ENCODE results near the gene MYO1D. TPM values are rescaled to one million over a fixed set of nuclear protein-coding genes. Genes with fewer than 3 reads are reported as not detected.

Gene MYO1D
- total RNA-seq, 1 experiment from 2014 or later, result 35.7 TPM

- Histone ChIP-seq H3K27ac (ENCODE audit: low read depth, low read length) (no peak overlapping the region), H3K4me3 (replicated peaks in 1 of 2; ENCODE audit: low read depth in 1 of 2, low read length in 2 of 2) (no peak overlapping the region), H3K9me2 (ENCODE audit: insufficient read depth) (no peaks in the 10 kb centered on the region), H3K4me2 (ENCODE audit: low read length) (no peak overlapping the region), H3K79me2 (ENCODE audit: insufficient read depth, low read length) (peaks cover 79% of the 10 kb centered on the region), H3K9me3 (ENCODE audit: control insufficient read depth in 1 of 2, insufficient read depth in 1 of 2, low read depth in 1 of 2, low read length in 2 of 2) (no peaks in the 10 kb centered on the region), H2AFZ (ENCODE audit: low read depth, low read length, poor library complexity, severe bottlenecking) (no peak overlapping the region), H3K4me1 (ENCODE audit: control insufficient read depth in 1 of 2, insufficient read depth in 2 of 2, low read length in 2 of 2) (no peaks in the 10 kb centered on the region), H3K27me3 (ENCODE audit: insufficient read depth, low read length) (no peaks in the 10 kb centered on the region), H4K20me1 (ENCODE audit: insufficient read depth) (peaks cover 5% of the 10 kb centered on the region; the same call in 1 of the 2 replicates), H3K9ac (ENCODE audit: low read length) (no peak overlapping the region), H3K36me3 (ENCODE audit: control insufficient read depth in 1 of 2, insufficient read depth in 2 of 2, low read length in 2 of 2) (peaks cover 56 to 82% of the 10 kb centered on the region in 2 experiments)
- BruUV-seq (replicated peaks), result no TSS peak
- ChIA-PET CTCF (interaction anchor here (0.9 to 2.2 kb wide), 3 partner anchors 9 to 27 kb away, joined by 3 to 13 read pairs (median 5); partner anchors contain the start of gene PSMD11), POLR2A (no interaction called here), RAD21 (ENCODE audit: low non-redundant PET in 1 of 2, low total read pairs in 2 of 2, uncharacterized antibody in 2 of 2, unreplicated experiment in 2 of 2) (no interaction called here)
- no peak for TF ChIP-seq SIN3A (IDR thresholded peaks at IDR 0.05; ENCODE audit: low read depth)
- no peak for TF ChIP-seq ZBTB33 (IDR thresholded peaks at IDR 0.05; ENCODE audit: extremely low read depth, insufficient replicate concordance, low read length)
- TF ChIP-seq EZH2phosphoT487 (IDR thresholded peaks at IDR 0.05; ENCODE audit: borderline replicate concordance), result no peak
- no peak for TF ChIP-seq CEBPB (IDR thresholded peaks at IDR 0.05; ENCODE audit: low read depth)
- TF ChIP-seq ZFX (IDR thresholded peaks at IDR 0.05), result no peak
- no peak for TF ChIP-seq ZNF274 (IDR thresholded peaks at IDR 0.05; ENCODE audit: low read depth, low read length)
- TF ChIP-seq SP1 (IDR thresholded peaks at IDR 0.05; ENCODE audit: low read depth), result no peak
- no peak for TF ChIP-seq POLR2AphosphoS5 (IDR thresholded peaks at IDR 0.05; ENCODE audit: low read depth, low read length)
- TF ChIP-seq, protein P1, sequence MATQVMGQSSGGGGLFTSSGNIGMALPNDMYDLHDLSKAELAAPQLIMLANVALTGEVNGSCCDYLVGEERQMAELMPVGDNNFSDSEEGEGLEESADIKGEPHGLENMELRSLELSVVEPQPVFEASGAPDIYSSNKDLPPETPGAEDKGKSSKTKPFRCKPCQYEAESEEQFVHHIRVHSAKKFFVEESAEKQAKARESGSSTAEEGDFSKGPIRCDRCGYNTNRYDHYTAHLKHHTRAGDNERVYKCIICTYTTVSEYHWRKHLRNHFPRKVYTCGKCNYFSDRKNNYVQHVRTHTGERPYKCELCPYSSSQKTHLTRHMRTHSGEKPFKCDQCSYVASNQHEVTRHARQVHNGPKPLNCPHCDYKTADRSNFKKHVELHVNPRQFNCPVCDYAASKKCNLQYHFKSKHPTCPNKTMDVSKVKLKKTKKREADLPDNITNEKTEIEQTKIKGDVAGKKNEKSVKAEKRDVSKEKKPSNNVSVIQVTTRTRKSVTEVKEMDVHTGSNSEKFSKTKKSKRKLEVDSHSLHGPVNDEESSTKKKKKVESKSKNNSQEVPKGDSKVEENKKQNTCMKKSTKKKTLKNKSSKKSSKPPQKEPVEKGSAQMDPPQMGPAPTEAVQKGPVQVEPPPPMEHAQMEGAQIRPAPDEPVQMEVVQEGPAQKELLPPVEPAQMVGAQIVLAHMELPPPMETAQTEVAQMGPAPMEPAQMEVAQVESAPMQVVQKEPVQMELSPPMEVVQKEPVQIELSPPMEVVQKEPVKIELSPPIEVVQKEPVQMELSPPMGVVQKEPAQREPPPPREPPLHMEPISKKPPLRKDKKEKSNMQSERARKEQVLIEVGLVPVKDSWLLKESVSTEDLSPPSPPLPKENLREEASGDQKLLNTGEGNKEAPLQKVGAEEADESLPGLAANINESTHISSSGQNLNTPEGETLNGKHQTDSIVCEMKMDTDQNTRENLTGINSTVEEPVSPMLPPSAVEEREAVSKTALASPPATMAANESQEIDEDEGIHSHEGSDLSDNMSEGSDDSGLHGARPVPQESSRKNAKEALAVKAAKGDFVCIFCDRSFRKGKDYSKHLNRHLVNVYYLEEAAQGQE (IDR thresholded peaks at IDR 0.05; ENCODE audit: low read depth), result no peak
- TF ChIP-seq CTCF (IDR thresholded peaks at IDR 0.05 in 2 of 3, conservative IDR thresholded peaks at IDR 0.05 in 1 of 3; ENCODE audit: borderline replicate concordance in 1 of 3, insufficient read depth in 1 of 3, low read depth in 2 of 3, low read length in 2 of 3), result no peak
- TF ChIP-seq FOSL1 (IDR thresholded peaks at IDR 0.05; ENCODE audit: low read depth), result no peak
- TF ChIP-seq POLR2A (IDR thresholded peaks at IDR 0.05; ENCODE audit: borderline replicate concordance, extremely low read depth, insufficient read depth, insufficient read length), result no peak
- no peak for TF ChIP-seq ELF1 (IDR thresholded peaks at IDR 0.05; ENCODE audit: borderline replicate concordance, low read depth)
- intact Hi-C loops (cut with micrococcal nuclease), result no loop called here
- ATAC-seq (no peak), DNase-seq (ENCODE audit: low read depth, low spot score) (no peak)
Observed at GRCh38 chr17:32470405-32471167, 406.3 kb downstream of the MYO1D start.

Measured in HCT116 (cell line).